ENCODE data around the gene CBX4.

GRCh38 chr17:79797492-79798298 is 41.5 kb downstream of the CBX4 start:
- TF ChIP-seq CTCF (IDR thresholded peaks at IDR 0.05) (no peak), POLR2A (IDR thresholded peaks at IDR 0.05) (no peak)
